H1 (cell line): ENCODE results near the gene PCSK9. TPM values are rescaled to one million over a fixed set of nuclear protein-coding genes. Genes with fewer than 3 reads are reported as not detected.

Experiments
- CBX8 ChIP-seq: fragments of 300-800, 300-1000 bp; sonication (generic); IDR thresholded peaks from 2 replicates; pipeline ENCODE4 v1.7.1; 2016; ENCODE audit warnings: low read depth, low read length, borderline replicate concordance
- JUND ChIP-seq: IDR thresholded peaks from 2 replicates; pipeline ENCODE4 v1.6.1; 2011; ENCODE audit warnings: mild to moderate bottlenecking, improper control_type of control experiment, low read length
- RBBP5 ChIP-seq: IDR thresholded peaks from 2 replicates; pipeline ENCODE4 v1.7.1; 2012; ENCODE audit warnings: low read depth, mild to moderate bottlenecking, inconsistent platforms, low read length, moderate library complexity, borderline replicate concordance
- SP1 ChIP-seq: IDR thresholded peaks from 2 replicates; pipeline ENCODE4 v1.6.1; 2011; ENCODE audit warnings: low read depth, low read length
- YY1 ChIP-seq: IDR thresholded peaks from 2 replicates; pipeline ENCODE4 v1.6.1; 2011; ENCODE audit warnings: low read depth, mild to moderate bottlenecking, low read length
- polyA plus RNA-seq, 7 experiments: library from polyadenylated mRNA; depleted of rRNA in 3 of 7; stranded (reverse) in 5 of 7; unstranded in 2 of 7; fragments of >200 nt in 5 of 7; fragments of 200-250 nt in 2 of 7; gene quantifications; 1 replicate in 5 of 7; 2 replicates in 1 of 7; 4 replicates in 1 of 7; pipeline versions ENCODE4 v1.2.1 to v1.2.3, GENCODE V29; 2011 to 2013; ENCODE audit warnings: missing spikeins in 2 of 7, mixed read lengths in 2 of 7
- total RNA-seq: library from RNA; stranded (reverse); fragmentation: NEBNext Ultra II Directional; extraction: Animal tissue kit (Norgen Biotek cat#: 25700); gene quantifications from 2 replicates; pipeline ENCODE4 v1.2.1, GENCODE V29; 2021
- TF ChIP-seq, protein P1 (sequence below): fragments of 300-600 bp; sonication (generic); IDR thresholded peaks from 2 replicates; pipeline ENCODE4 v1.7.1; 2012; ENCODE audit warnings: low read length, moderate library complexity, mild to moderate bottlenecking, inconsistent platforms; ENCODE audit not compliant: insufficient replicate concordance

Gene PCSK9
- total and polyA plus RNA-seq, 2 of the 8 experiments (the other 6 are each of a cell fraction or from before 2014, with no cell fraction given) = 22.3 to 32.3 TPM

DNA sequence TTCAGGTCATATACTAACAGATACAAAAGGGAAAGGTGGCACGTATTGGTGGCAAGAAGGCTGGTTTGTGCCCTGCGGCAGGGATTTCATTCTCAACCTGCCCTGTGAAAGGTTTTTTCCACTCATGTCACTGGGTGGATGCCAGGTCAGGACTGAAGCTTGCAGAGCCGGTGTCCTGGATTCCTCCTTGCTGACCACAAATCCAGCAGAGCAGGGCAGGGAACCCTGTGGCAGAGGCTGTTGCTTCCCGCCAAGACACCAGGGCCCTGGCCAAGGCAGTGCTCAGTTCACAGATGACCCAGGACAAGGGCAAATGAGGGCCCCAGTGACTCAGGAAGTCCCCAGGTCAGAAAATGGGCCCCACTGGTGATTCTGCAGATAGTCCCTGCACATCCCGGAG, 24.2 kb upstream of the PCSK9 start (continued):
- TF ChIP-seq CBX8 (no peak), JUND (no peak), YY1 (no peak), SP1 (no peak), RBBP5 (no peak)
- TF ChIP-seq, protein P1, sequence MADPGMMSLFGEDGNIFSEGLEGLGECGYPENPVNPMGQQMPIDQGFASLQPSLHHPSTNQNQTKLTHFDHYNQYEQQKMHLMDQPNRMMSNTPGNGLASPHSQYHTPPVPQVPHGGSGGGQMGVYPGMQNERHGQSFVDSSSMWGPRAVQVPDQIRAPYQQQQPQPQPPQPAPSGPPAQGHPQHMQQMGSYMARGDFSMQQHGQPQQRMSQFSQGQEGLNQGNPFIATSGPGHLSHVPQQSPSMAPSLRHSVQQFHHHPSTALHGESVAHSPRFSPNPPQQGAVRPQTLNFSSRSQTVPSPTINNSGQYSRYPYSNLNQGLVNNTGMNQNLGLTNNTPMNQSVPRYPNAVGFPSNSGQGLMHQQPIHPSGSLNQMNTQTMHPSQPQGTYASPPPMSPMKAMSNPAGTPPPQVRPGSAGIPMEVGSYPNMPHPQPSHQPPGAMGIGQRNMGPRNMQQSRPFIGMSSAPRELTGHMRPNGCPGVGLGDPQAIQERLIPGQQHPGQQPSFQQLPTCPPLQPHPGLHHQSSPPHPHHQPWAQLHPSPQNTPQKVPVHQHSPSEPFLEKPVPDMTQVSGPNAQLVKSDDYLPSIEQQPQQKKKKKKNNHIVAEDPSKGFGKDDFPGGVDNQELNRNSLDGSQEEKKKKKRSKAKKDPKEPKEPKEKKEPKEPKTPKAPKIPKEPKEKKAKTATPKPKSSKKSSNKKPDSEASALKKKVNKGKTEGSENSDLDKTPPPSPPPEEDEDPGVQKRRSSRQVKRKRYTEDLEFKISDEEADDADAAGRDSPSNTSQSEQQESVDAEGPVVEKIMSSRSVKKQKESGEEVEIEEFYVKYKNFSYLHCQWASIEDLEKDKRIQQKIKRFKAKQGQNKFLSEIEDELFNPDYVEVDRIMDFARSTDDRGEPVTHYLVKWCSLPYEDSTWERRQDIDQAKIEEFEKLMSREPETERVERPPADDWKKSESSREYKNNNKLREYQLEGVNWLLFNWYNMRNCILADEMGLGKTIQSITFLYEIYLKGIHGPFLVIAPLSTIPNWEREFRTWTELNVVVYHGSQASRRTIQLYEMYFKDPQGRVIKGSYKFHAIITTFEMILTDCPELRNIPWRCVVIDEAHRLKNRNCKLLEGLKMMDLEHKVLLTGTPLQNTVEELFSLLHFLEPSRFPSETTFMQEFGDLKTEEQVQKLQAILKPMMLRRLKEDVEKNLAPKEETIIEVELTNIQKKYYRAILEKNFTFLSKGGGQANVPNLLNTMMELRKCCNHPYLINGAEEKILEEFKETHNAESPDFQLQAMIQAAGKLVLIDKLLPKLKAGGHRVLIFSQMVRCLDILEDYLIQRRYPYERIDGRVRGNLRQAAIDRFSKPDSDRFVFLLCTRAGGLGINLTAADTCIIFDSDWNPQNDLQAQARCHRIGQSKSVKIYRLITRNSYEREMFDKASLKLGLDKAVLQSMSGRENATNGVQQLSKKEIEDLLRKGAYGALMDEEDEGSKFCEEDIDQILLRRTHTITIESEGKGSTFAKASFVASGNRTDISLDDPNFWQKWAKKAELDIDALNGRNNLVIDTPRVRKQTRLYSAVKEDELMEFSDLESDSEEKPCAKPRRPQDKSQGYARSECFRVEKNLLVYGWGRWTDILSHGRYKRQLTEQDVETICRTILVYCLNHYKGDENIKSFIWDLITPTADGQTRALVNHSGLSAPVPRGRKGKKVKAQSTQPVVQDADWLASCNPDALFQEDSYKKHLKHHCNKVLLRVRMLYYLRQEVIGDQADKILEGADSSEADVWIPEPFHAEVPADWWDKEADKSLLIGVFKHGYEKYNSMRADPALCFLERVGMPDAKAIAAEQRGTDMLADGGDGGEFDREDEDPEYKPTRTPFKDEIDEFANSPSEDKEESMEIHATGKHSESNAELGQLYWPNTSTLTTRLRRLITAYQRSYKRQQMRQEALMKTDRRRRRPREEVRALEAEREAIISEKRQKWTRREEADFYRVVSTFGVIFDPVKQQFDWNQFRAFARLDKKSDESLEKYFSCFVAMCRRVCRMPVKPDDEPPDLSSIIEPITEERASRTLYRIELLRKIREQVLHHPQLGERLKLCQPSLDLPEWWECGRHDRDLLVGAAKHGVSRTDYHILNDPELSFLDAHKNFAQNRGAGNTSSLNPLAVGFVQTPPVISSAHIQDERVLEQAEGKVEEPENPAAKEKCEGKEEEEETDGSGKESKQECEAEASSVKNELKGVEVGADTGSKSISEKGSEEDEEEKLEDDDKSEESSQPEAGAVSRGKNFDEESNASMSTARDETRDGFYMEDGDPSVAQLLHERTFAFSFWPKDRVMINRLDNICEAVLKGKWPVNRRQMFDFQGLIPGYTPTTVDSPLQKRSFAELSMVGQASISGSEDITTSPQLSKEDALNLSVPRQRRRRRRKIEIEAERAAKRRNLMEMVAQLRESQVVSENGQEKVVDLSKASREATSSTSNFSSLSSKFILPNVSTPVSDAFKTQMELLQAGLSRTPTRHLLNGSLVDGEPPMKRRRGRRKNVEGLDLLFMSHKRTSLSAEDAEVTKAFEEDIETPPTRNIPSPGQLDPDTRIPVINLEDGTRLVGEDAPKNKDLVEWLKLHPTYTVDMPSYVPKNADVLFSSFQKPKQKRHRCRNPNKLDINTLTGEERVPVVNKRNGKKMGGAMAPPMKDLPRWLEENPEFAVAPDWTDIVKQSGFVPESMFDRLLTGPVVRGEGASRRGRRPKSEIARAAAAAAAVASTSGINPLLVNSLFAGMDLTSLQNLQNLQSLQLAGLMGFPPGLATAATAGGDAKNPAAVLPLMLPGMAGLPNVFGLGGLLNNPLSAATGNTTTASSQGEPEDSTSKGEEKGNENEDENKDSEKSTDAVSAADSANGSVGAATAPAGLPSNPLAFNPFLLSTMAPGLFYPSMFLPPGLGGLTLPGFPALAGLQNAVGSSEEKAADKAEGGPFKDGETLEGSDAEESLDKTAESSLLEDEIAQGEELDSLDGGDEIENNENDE = no peak
